ENCODE measurements around the gene ANO8. TPM values are rescaled to one million over a fixed set of nuclear protein-coding genes. Genes with fewer than 3 reads are reported as not detected.

ANO8 gene
- total and polyA plus RNA-seq, 2 donors (not counting 3 experiments of a cell fraction or from before 2014, with no cell fraction given): 3.5 to 6.8 TPM

DNA sequence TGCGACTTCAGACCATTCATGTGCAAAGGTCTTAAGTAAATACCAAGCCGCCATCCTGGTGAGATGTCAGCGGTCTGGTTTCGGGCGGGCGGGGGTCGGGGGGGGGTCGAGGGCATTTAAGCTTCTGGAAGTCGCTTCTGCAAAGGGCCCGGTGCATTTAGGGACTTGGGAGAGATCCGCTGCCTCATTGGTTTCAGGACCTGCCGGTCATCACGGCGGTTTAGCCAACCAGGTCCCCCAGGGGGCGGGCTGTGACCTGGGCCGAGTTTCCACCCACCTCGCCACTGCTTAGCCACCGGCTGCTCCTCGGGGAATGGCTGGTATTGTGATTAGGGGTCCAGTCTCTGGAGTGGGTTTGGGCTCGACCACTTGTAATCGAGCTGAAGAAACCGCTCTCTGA lies 45.2 kb downstream of the ANO8 start:
- intact Hi-C loops (cut with micrococcal nuclease): no loop called here
- H3K9me1 ChIP-seq (replicated peaks; ENCODE audit: control insufficient read depth, extremely low read depth, insufficient read depth, low read length): no peaks in the 10 kb centered on the region
- H4K20me1 ChIP-seq (replicated peaks; ENCODE audit: control insufficient read depth, extremely low read depth, insufficient read depth, low read length): no peaks in the 10 kb centered on the region
- peaks cover 6% of the 10 kb centered on the region for H3K4me1 ChIP-seq (ENCODE audit: control insufficient read depth, extremely low read depth, insufficient read depth, low read length)
- no peak overlapping the region for H3K27ac ChIP-seq (ENCODE audit: insufficient read depth, low read depth, low read length)
- peak overlapping the region in 1 of 3 experiments; percentile 11 for H3K4me3 ChIP-seq (replicated peaks in 1 of 3; ENCODE audit: insufficient read depth in 1 of 3, low read depth in 1 of 3, low read length in 3 of 3)
- dilution Hi-C loops (cut with MboI; ENCODE audit: extremely low pct_ligation_motif_present, low sequenced_read_pairs): no loop called here
- no peaks in the 10 kb centered on the region for H3K27me3 ChIP-seq (ENCODE audit: control insufficient read depth in 2 of 2, insufficient read depth in 2 of 2, low read length in 2 of 2)
- ChIA-PET CTCF (interaction anchor here (0.6 to 0.8 kb wide), 2 partner anchors 16 to 97 kb away, joined by 3 read pairs; partner anchors contain the start of gene MRPL34), POLR2A (no interaction called here)
- H3K9me3 ChIP-seq (replicated peaks; ENCODE audit: control insufficient read depth, insufficient read depth, low read length): no peaks in the 10 kb centered on the region
- H3K9ac ChIP-seq (replicated peaks; ENCODE audit: extremely low read depth, insufficient read depth, low read length): no peak overlapping the region
- no peaks in the 10 kb centered on the region for H3K79me2 ChIP-seq (ENCODE audit: control insufficient read depth, insufficient read depth, low read length)
- H3K4me2 ChIP-seq (ENCODE audit: insufficient read depth, low read length): no peak overlapping the region
- FAIRE-seq: peak; percentile 96
- peak; percentile 74 for DNase-seq (ENCODE audit: low read depth, low spot score)
- H3K36me3 ChIP-seq (ENCODE audit: control insufficient read depth in 2 of 2, extremely low read depth in 1 of 2, insufficient read depth in 2 of 2, low read length in 2 of 2): peaks cover 0 to under 1% of the 10 kb centered on the region in 2 experiments
- BruUV-seq (replicated peaks): no TSS peak
- no peak for TF ChIP-seq GATA2 (IDR thresholded peaks at IDR 0.05; ENCODE audit: insufficient read depth, insufficient read length, low read depth, low read length)
- TF ChIP-seq POLR2AphosphoS5 (IDR thresholded peaks at IDR 0.05; ENCODE audit: insufficient read depth, low read depth, low read length): no peak
- no peak for TF ChIP-seq MYC (IDR thresholded peaks at IDR 0.05; ENCODE audit: low read depth, low read length)
- H2AFZ ChIP-seq (ENCODE audit: low read depth, low read length): peak overlapping the region; percentile 67

DNA sequence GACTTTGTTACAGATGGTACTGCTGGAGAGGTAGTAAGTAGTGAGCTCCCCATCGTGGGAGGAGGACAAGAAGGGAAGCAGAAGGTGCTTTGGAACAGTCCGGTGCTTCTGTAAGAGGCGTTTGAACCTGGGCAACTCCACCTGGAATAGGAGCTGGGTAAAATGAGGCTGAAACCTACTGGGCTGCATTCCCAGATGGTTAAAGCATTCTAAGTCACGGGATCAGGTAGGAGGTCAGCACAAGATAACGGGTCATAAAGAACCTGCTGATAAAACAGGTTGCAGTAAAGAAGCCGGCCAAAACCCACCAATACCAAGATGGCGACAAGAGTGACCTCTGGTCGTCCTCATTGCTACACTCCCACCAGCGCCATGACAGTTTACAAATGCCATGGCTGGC lies 47.9 kb downstream of the ANO8 start:
- BruUV-seq (replicated peaks): no TSS peak
- no peaks in the 10 kb centered on the region for H3K36me3 ChIP-seq (ENCODE audit: control insufficient read depth in 2 of 2, extremely low read depth in 1 of 2, insufficient read depth in 2 of 2, low read length in 2 of 2)
- H3K9me3 ChIP-seq (replicated peaks; ENCODE audit: control insufficient read depth, insufficient read depth, low read length): no peaks in the 10 kb centered on the region
- ChIA-PET POLR2A (no interaction called here), CTCF (interaction anchor here (1.4 kb wide), 1 partner anchor 83 kb away, joined by 3 read pairs; no protein-coding TSS in a partner anchor)
- H3K4me2 ChIP-seq (ENCODE audit: insufficient read depth, low read length): no peak overlapping the region
- H3K9ac ChIP-seq (replicated peaks; ENCODE audit: extremely low read depth, insufficient read depth, low read length): no peak overlapping the region
- no peaks in the 10 kb centered on the region for H3K79me2 ChIP-seq (ENCODE audit: control insufficient read depth, insufficient read depth, low read length)
- DNase-seq (ENCODE audit: low read depth, low spot score) (no peak), FAIRE-seq (no peak)
- no peaks in the 10 kb centered on the region for H4K20me1 ChIP-seq (replicated peaks; ENCODE audit: control insufficient read depth, extremely low read depth, insufficient read depth, low read length)
- no peaks in the 10 kb centered on the region for H3K27me3 ChIP-seq (ENCODE audit: control insufficient read depth in 2 of 2, insufficient read depth in 2 of 2, low read length in 2 of 2)
- no peak overlapping the region for H3K27ac ChIP-seq (ENCODE audit: insufficient read depth, low read depth, low read length)
- no peaks in the 10 kb centered on the region for H3K9me1 ChIP-seq (replicated peaks; ENCODE audit: control insufficient read depth, extremely low read depth, insufficient read depth, low read length)
- H2AFZ ChIP-seq (ENCODE audit: low read depth, low read length): no peak overlapping the region
- no peak overlapping the region for H3K4me3 ChIP-seq (replicated peaks in 1 of 3; ENCODE audit: insufficient read depth in 1 of 3, low read depth in 1 of 3, low read length in 3 of 3)
- dilution Hi-C loops (cut with MboI; ENCODE audit: extremely low pct_ligation_motif_present, low sequenced_read_pairs): no loop called here
- intact Hi-C loops (cut with micrococcal nuclease): no loop called here
- TF ChIP-seq, protein P1, sequence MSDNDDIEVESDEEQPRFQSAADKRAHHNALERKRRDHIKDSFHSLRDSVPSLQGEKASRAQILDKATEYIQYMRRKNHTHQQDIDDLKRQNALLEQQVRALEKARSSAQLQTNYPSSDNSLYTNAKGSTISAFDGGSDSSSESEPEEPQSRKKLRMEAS (IDR thresholded peaks at IDR 0.05; ENCODE audit: insufficient read depth, insufficient read length): no peak
- TF ChIP-seq POLR2A (IDR thresholded peaks at IDR 0.05; ENCODE audit: low read depth, low read length): no peak
- H3K4me1 ChIP-seq (ENCODE audit: control insufficient read depth, extremely low read depth, insufficient read depth, low read length): peaks cover 7% of the 10 kb centered on the region

All from endothelial cell of umbilical vein (primary cell).